Activated T-cell treated with anti-CD3 and anti-CD28 coated beads for 1 hour (primary cell): ENCODE measurements around the gene KLHDC8B.

ENCODE experiments used
- DNase-seq: peaks from one replicate; pipeline ENCODE4 v3.0.0-alpha.2; 2020; ENCODE audit warnings: low read depth

The KLHDC8B gene

GRCh38 chr3:49171119-49171774 lies at the start of gene KLHDC8B:
Gene KLHDC8B, plus strand, starts transcription at chr3:49171598. Its CDS starts 1,172 bp downstream, at chr3:49172770.
- peak; percentile 86 for DNase-seq

GRCh38 chr3:49122022-49122421 lies 49.4 kb upstream of the KLHDC8B start:
- no peak for DNase-seq

- no peak for DNase-seq
Measured at GRCh38 chr3:49122451-49122850, 48.9 kb upstream of the KLHDC8B start.

GRCh38 chr3:49122886-49123545 lies 48.4 kb upstream of the KLHDC8B start:
- no peak for DNase-seq

GRCh38 chr3:49123687-49124086 lies 47.7 kb upstream of the KLHDC8B start:
- DNase-seq, result no peak

- no peak for DNase-seq
Measured at GRCh38 chr3:49124203-49124602, 47.2 kb upstream of the KLHDC8B start.

- DNase-seq, result no peak
Measured at GRCh38 chr3:49124991-49125670, 46.3 kb upstream of the KLHDC8B start.

- no peak for DNase-seq
Measured at GRCh38 chr3:49131040-49131439, 40.4 kb upstream of the KLHDC8B start.

GRCh38 chr3:49131576-49131975 lies 39.8 kb upstream of the KLHDC8B start:
- DNase-seq, result no peak

- DNase-seq, result no peak
Measured at GRCh38 chr3:49132073-49132436, 39.3 kb upstream of the KLHDC8B start.

GRCh38 chr3:49132437-49133225 lies 38.8 kb upstream of the KLHDC8B start, which contains the start of gene LAMB2:
Gene LAMB2, minus strand, starts transcription at chr3:49133050. Its CDS starts 183 bp downstream, at chr3:49132867.
- no peak for DNase-seq

GRCh38 chr3:49133226-49133951 lies 38.0 kb upstream of the KLHDC8B start:
- no peak for DNase-seq

- no peak for DNase-seq
Measured at GRCh38 chr3:49134471-49135265, 36.7 kb upstream of the KLHDC8B start.

- no peak for DNase-seq
Measured at GRCh38 chr3:49135499-49135898, 35.9 kb upstream of the KLHDC8B start.

- no peak for DNase-seq
Measured at GRCh38 chr3:49140080-49140479, 31.3 kb upstream of the KLHDC8B start.

GRCh38 chr3:49148159-49148558 lies 23.2 kb upstream of the KLHDC8B start:
- DNase-seq, result no peak

GRCh38 chr3:49151610-49152009 lies 19.8 kb upstream of the KLHDC8B start:
- no peak for DNase-seq

GRCh38 chr3:49153349-49153912 lies 18.0 kb upstream of the KLHDC8B start:
- DNase-seq, result no peak

GRCh38 chr3:49157289-49157688 lies 14.1 kb upstream of the KLHDC8B start:
- DNase-seq, result no peak

- DNase-seq, result peak; percentile 50
Measured at GRCh38 chr3:49158103-49158709, 13.2 kb upstream of the KLHDC8B start.
